ENCODE data around the gene FTL.
"Not testable (repeated sequence)": the region's sequence is repeated elsewhere in the genome, so short reads cannot be mapped to it uniquely, and the experiment has no call there.

The FTL gene

DNA sequence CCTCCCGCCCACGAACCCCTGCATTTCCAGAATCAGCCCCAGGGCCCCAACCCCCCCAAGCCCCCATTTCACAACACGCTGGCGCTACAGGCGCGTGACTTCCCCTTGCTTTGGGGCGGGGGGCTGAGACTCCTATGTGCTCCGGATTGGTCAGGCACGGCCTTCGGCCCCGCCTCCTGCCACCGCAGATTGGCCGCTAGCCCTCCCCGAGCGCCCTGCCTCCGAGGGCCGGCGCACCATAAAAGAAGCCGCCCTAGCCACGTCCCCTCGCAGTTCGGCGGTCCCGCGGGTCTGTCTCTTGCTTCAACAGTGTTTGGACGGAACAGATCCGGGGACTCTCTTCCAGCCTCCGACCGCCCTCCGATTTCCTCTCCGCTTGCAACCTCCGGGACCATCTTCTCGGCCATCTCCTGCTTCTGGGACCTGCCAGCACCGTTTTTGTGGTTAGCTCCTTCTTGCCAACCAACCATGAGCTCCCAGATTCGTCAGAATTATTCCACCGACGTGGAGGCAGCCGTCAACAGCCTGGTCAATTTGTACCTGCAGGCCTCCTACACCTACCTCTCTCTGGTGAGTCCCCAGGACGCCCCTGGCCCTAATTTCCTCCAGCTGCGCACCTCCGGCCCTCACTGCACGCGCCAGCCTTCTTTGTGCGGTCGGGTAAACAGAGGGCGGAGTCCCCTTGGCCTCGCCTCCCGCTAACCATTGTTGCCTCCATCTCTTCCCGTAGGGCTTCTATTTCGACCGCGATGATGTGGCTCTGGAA, at the start of gene FTL:
Gene FTL, plus strand, starts transcription at position 270 of the 766 bp plus-strand sequence. Its CDS starts 199 bp downstream, at position 469.
- DNase-seq (ENCODE audit: low spot score): peak; percentile 97

DNA sequence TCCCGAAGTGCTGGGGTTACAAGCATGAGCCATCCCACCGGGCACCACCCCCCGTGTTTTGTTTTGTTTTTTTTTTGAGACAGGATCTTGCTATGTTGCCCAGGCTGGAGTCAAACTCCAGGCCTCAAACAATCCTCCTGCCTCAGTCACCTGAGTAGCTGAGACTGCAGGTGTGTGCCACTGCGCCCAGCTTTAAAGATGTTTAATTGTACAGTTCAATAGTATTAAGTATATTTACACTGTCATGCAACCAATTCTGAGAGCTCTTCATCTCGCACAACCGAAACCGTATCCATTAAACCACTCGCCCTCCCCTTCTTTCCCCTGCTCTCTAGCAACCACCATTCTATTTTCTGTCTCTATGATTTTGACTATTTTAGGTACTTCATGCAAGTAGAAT, 49.4 kb upstream of the FTL start:
- no peak for DNase-seq (ENCODE audit: low spot score)

DNA sequence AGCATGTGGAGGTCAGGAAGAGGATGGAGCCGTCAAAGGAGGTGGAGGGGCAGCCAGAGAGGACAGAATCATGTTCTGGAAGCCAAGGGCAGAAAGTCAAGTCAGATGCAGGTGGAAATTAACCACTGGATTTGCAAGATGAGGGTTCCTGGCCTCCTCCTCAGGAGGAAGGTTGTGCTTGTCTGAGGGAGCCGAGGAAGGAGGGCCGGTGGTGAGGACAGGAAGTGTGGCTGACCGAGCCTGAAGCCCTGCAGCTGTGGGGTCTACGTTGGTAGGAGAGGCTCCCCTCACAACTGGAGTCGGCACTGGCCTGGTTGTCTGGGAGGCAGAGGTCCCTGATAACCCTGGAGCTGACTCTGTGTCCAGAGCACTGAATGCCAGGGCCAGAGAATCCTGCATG, 47.0 kb upstream of the FTL start:
- DNase-seq (ENCODE audit: low spot score): no peak

GRCh38 chr19:48918801-48919247, 46.3 kb upstream of the FTL start:
- DNase-seq (ENCODE audit: low spot score): peak; percentile 58

DNA sequence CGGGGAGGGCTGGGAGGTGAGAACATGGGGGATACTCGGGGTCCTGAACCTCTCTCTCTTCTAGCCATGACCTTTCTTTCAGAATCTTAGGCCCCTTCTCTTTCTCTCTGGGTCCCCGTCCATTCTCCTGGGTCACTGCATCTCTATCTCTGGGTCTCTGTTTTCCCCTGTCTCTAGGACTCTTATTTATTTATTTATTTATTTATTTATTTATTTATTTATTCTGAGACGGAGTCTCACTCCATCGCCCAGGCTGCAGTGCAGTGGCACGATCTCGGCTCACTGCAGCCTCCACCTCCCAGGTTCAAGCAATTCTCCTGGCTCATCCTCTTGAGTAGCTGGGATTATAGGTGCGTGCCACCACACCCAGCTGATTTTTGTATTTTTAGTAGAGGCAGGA, 45.8 kb upstream of the FTL start:
- not testable (repeated sequence) for DNase-seq (ENCODE audit: low spot score)

GRCh38 chr19:48920949-48921348, 44.2 kb upstream of the FTL start:
- no peak for DNase-seq (ENCODE audit: low spot score)

GRCh38 chr19:48921721-48922500, 43.2 kb upstream of the FTL start:
- no peak for DNase-seq (ENCODE audit: low spot score)

DNA sequence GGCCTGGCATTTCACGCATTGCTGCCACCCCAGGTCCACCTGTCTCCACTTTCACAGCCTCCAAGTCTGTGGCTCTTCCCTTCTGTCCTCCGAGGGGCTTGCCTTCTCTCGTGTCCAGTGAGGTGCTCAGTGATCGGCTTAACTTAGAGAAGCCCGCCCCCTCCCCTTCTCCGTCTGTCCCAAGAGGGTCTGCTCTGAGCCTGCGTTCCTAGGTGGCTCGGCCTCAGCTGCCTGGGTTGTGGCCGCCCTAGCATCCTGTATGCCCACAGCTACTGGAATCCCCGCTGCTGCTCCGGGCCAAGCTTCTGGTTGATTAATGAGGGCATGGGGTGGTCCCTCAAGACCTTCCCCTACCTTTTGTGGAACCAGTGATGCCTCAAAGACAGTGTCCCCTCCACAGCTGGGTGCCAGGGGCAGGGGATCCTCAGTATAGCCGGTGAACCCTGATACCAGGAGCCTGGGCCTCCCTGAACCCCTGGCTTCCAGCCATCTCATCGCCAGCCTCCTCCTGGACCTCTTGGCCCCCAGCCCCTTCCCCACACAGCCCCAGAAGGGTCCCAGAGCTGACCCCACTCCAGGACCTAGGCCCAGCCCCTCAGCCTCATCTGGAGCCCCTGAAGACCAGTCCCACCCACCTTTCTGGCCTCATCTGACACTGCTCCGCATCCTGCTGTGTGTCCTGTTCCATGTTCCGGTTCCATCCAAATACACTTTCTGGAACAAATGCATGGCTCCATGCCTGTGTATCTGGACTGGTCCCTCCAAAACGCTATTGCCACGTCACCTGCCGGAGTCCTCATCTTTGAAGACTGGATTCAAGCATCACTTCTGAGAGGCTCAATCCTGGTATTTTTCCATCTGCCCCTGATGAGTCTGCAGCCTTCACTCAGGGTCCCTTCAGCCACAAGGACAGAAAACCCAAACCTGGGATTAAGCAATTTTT, 42.3 kb upstream of the FTL start:
- DNase-seq (ENCODE audit: low spot score): no peak

DNA sequence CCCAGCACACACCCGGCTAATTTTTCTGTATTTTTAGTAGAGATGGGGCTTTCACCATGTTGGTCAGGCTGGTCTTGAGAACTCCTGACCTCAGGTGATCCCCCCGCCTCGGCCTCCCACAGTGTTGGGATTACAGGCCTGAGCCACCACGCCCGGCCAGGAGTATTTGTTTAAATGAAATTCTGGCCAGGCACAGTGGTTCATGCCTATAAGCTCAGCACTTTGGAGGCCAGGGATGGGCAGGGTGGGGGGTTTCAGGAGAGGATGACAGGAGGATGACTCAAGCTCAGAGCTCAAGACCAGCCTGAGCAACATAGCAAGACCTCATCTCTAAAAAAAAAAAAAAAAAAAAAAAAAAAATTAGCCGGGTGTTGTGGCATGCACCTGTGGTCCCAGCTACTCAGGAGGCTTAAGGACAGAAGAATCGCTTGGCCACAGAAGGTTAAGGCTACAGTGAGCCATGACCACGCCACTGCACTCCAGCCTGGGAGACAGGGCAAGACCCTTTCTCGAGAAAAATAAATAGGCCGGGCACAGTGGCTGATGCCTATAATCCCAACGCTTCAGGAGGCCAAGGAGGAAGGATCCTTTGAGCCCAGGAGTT, 39.8 kb upstream of the FTL start:
- no peak for DNase-seq (ENCODE audit: low spot score)

GRCh38 chr19:48925890-48926289, 39.2 kb upstream of the FTL start:
- DNase-seq (ENCODE audit: low spot score): not testable (repeated sequence)

DNA sequence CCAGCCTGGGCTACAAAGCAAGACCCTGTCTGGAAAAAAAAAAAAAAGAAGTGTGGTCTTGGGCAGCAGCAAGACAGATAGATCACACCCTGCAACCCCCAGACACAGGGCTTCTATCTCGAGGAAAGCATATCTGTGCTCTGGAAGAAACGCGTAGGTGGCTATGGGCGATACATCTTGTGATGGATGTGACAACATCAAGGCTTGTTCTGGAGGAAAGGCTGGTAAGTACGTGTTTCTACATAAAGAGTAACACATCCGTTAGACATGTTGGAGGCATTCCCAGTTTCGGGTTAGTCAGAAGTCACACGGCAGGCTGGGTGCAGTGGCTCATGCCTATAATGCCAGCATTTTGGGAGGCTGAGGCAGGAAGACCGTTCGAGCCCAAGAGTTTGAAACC, 38.2 kb upstream of the FTL start:
- no peak for DNase-seq (ENCODE audit: low spot score)

- not testable (repeated sequence) for DNase-seq (ENCODE audit: low spot score)
Measured at GRCh38 chr19:48927692-48928091, 37.4 kb upstream of the FTL start.

- no peak for DNase-seq (ENCODE audit: low spot score)
Measured at GRCh38 chr19:48928164-48929025, 36.7 kb upstream of the FTL start.

DNA sequence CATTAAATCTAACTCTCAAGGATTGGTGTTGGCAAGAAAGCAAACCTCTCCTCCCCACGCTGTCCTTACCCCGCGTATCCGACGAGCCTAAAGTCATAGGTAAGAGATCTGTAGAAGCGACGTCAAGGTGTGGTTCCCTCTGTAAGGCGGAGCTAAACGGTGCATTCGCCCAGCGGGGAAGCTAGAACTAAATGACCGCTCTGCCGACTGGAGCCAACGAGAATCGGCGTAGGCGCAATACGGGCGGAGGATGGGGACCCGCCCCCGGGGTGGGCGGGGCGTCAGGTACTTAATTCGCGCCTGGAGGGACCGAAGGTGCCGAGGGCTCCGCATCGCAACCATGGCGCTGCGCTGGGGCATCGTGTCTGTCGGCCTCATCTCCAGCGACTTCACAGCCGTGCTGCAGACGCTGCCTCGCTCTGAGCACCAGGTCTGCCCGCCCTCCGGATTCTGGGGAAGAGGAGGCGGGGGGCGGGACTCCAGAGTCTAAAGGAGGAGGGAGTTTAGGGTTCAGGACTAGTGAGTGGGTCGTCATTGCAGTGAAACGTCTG, 31.7 kb upstream of the FTL start, which contains the start of gene DHDH:
Gene DHDH, plus strand, starts transcription at position 318 of the 551 bp plus-strand sequence. Its CDS starts 23 bp downstream, at position 341.
- DNase-seq (ENCODE audit: low spot score): peak; percentile 87

- no peak for DNase-seq (ENCODE audit: low spot score)
Measured at GRCh38 chr19:48934837-48935236, 30.3 kb upstream of the FTL start.

GRCh38 chr19:48935864-48936263, 29.2 kb upstream of the FTL start:
- DNase-seq (ENCODE audit: low spot score): no peak

GRCh38 chr19:48938256-48938655, 26.9 kb upstream of the FTL start:
- no peak for DNase-seq (ENCODE audit: low spot score)

DNA sequence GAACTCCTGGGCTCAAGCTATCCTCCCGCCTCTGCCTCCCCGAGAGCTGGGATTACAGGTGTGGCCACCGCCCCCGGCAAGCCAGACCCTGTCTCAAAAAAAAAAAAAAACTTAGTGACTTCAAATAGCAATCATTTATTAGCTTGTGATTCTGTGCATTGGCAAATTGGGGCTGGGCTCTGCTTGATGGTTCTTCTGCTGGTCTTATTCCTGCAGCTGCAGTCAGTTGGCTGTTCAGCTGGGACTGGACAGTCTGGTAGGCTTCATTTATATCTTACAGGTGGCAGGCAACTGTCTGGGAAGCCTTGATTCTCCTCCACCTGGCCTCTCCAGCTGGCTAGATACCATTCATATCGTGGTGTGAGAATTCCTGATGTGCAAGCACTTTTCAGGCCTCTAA, 24.2 kb upstream of the FTL start:
- no peak for DNase-seq (ENCODE audit: low spot score)

GRCh38 chr19:48943081-48943480, 22.0 kb upstream of the FTL start:
- DNase-seq (ENCODE audit: low spot score): no peak

- no peak for DNase-seq (ENCODE audit: low spot score)
Measured at GRCh38 chr19:48945415-48945814, 19.7 kb upstream of the FTL start.
